ENCODE data around the gene MRPL53. TPM values are rescaled to one million over a fixed set of nuclear protein-coding genes. Genes with fewer than 3 reads are reported as not detected.
"Not testable (repeated sequence)": the region's sequence is repeated elsewhere in the genome, so short reads cannot be mapped to it uniquely, and the experiment has no call there.

Gene MRPL53
- total and polyA plus RNA-seq, 8 donors = 37.6 to 60.0 (median 45.9) TPM

DNA sequence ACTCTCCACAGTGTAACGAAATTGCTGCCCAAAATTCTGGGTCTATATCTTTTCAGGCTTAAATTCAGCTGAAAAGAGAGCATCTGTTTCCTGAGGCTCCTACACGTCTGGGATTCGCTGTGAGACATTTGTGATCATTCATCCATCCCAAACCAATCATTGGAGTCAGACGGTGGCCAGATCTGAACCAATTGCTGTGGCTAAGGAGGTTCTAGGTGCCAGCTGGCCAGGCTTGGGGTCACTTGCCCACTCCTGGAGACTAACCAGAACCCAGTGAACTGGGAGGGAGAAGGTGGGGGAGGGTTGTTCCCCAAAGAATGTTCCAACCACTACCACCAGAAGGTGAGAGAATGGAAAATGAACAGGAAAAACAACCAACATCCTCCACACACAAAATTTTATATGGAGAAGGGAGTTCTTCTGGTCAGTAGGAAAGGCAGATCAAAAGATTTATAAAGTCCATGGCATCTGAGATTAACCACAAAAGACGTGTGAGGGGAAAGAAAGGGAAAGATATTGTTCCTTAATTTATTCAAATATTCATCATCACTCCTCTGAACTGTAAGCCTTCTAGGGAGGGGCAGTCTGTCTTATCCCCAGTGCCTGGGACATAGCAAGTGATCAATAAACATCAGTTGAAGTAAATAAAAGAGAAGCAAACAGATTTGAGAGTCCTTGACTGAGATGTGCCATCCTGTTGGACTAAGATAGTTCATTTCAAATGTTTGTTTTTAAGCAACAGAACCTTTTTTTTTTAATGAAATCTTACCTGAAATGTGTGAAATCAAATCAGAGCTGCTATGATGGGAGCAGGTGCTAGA is 27.8 kb downstream of the MRPL53 start:
- WGBS, 2 donors = 47 to 51% methylated on average over 5 of the region's 5 CpGs
- H3K27ac ChIP-seq = peak overlapping the region in 1 of 4 donors; percentile 5
- peaks cover 0 to 7% (median 2%) of the 10 kb centered on the region in 3 donors for H3K4me1 ChIP-seq
- no peak for ATAC-seq
- no peaks in the 10 kb centered on the region for H3K9me3 ChIP-seq
- H3K4me3 ChIP-seq = no peak overlapping the region
- H3K36me3 ChIP-seq = no peaks in the 10 kb centered on the region
- intact Hi-C loops (cut with DNase I) = no loop called here
- FAIRE-seq = no peak
- no peaks in the 10 kb centered on the region for H3K27me3 ChIP-seq
- DNase-seq = no peak
- TF ChIP-seq, protein P1, sequence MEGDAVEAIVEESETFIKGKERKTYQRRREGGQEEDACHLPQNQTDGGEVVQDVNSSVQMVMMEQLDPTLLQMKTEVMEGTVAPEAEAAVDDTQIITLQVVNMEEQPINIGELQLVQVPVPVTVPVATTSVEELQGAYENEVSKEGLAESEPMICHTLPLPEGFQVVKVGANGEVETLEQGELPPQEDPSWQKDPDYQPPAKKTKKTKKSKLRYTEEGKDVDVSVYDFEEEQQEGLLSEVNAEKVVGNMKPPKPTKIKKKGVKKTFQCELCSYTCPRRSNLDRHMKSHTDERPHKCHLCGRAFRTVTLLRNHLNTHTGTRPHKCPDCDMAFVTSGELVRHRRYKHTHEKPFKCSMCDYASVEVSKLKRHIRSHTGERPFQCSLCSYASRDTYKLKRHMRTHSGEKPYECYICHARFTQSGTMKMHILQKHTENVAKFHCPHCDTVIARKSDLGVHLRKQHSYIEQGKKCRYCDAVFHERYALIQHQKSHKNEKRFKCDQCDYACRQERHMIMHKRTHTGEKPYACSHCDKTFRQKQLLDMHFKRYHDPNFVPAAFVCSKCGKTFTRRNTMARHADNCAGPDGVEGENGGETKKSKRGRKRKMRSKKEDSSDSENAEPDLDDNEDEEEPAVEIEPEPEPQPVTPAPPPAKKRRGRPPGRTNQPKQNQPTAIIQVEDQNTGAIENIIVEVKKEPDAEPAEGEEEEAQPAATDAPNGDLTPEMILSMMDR (IDR thresholded peaks at IDR 0.05) = no peak

DNA sequence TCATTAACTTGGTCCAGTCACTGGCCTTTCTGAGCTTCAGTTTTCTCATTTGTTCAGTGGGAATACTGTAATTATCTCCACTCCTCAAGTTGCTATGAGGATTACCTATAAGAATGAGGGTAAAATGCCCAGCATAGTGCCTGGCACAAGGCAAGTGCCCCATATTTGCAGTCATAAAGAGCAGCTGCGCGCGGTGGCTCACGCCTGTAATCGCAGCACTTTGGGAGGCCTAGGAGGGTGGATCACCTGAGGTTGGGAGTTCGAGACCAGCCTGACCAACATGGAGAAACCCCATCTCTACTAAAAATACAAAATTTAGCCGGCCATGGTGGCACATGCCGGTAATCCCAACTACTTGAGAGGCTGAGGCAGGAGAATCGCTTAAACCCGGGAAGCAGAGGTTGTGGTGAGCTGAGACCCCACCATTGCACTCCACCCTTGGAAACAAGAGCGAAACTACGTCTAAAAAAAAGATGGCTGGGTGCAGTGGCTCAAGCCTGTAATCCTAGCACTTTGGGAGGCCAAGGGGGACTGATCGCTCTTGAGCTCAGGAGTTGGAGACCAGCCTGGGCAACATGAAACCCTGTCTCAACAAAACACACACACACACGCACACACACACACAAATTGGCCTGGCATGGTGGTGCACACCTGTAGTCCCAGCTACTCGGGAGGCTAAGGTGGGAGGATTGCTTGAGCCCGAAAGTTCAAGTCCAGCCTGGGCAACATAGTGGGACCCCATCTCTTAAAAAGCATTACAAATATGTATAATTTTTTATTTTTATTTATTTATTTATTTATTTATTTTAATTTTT is 29.8 kb downstream of the MRPL53 start:
- H3K4me3 ChIP-seq = peak overlapping the region in 3 of 4 donors; percentile 70 to 80 (median 71)
- ATAC-seq; H3K27me3 ChIP-seq; intact Hi-C loops (cut with DNase I); DNase-seq; H3K36me3 ChIP-seq; FAIRE-seq; H3K9me3 ChIP-seq: not testable (repeated sequence)
- WGBS, 2 donors = 64 to 65% methylated on average over 16 of the region's 16 CpGs
- peaks cover 0 to 22% (median 9%) of the 10 kb centered on the region in 3 donors for H3K4me1 ChIP-seq
- H3K27ac ChIP-seq = peak overlapping the region; percentile 94 to 99 (median 98)

DNA sequence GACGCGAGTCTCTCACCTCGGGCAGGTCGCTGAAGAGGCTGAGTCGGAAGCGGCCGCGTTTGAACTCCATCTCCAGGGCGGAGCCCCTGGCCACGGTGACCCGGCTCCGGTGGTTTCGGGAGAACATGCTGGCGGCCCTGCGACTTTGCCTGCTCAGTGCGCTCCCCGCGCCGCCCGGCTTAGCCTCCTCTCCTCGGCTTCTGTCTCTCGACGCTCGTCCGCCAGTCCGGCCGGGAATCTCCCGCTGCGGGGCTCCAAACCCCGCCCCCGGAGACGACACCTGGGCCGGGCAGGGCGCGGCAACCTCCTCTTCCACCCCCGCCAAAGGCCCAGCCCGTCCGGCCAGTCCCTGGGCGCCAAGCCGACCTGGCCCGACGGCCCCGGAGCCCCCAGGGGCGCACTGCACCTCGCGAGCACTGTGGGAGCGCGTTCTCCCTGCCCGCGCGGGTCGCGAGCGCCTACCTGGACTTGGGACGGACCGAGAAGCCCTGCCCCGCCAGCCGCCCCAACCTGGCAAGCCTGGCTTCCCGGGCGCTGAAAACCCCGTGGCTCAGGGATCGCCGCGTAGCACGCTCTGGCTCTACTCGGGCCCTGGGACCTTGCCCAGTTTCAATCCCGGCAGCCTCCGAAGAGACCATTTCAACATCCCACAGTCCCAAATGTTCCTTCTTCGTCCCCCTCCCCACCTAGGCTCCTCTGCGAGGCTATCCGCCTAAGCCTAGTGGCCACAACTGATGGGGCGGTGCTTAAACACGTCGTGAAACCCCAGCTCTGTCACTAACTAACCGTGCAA is 30.6 kb downstream of the MRPL53 start, which contains the start of gene RTKN:
Gene RTKN, minus strand, starts transcription at position 248 of the 793 bp plus-strand sequence. Its CDS starts 121 bp downstream, at position 127.
- DNase-seq (peak; percentile 78 to 91 (median 84)), FAIRE-seq (no peak), ATAC-seq (peak; percentile 69 to 81 (median 74))
- H3K9me3 ChIP-seq = no peaks in the 10 kb centered on the region
- no peaks in the 10 kb centered on the region for H3K36me3 ChIP-seq
- intact Hi-C loops (cut with DNase I) = no loop called here
- H3K27me3 ChIP-seq = no peaks in the 10 kb centered on the region
- TF ChIP-seq, protein P1 (IDR thresholded peaks at IDR 0.05) = no peak
- 2 to 4% methylated on average over 60 to 75 of the region's 75 CpGs for WGBS, 2 donors
- H3K4me3 ChIP-seq = peak within 1 kb of the TSS; percentile 70 to 80 (median 74)
- H3K27ac ChIP-seq = peak within 1 kb of the TSS; percentile 94 to 99 (median 98)
- peaks cover 0 to 22% (median 9%) of the 10 kb centered on the region in 3 donors for H3K4me1 ChIP-seq

DNA sequence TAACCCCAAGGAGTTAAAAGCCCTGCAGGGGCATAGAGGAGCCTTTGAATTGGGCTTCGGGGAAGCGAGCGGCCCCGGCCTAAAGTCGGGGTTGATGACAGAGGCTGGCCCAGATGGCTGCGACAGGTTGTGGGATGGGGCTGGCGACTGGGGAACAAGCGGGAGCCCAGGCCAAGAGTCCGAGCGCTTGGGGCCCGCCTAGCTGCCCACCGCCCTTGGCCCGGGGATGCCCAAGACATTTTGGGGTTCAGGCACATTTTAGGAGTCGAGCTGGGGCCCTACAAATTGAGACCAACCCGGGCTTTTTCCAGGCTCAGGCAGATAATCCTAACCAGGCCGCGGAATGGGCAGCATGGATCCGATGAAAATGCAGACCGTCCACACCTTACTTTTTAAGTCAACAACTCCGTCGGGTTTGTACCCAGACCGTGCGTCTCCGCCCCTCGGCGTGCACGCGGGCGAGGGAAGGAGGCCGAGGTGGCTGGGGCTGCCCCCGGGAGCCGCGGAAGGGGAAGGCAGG is 31.2 kb downstream of the MRPL53 start:
- H3K9me3 ChIP-seq = no peaks in the 10 kb centered on the region
- peak overlapping the region; percentile 70 to 80 (median 74) for H3K4me3 ChIP-seq
- ATAC-seq (peak; percentile 8 to 34 (median 24)), DNase-seq (no peak), FAIRE-seq (no peak)
- peaks cover 0 to 22% (median 9%) of the 10 kb centered on the region in 3 donors for H3K4me1 ChIP-seq
- no peaks in the 10 kb centered on the region for H3K36me3 ChIP-seq
- TF ChIP-seq, protein P1 (IDR thresholded peaks at IDR 0.05) = no peak
- intact Hi-C loops (cut with DNase I) = no loop called here
- WGBS, 2 donors = 5% methylated on average over 33 of the region's 33 CpGs
- no peaks in the 10 kb centered on the region for H3K27me3 ChIP-seq
- peak overlapping the region; percentile 94 to 99 (median 98) for H3K27ac ChIP-seq
